DND-41 (cell line): ENCODE data around the gene MYBPHL.

ENCODE experiments used
- ATAC-seq: fragments of 200-7000 bp; cut with Tn5 transposase; 3 replicates; pipeline ENCODE4 v1.9.1; 2021; ENCODE audit warnings: low read depth; ENCODE audit not compliant: insufficient read depth
- DNase-seq: peaks from one replicate; pipeline ENCODE4 v3.0.0-alpha.2; 2020
- H2AFZ ChIP-seq: 2 replicates; pipeline ENCODE4 v1.6.0; 2012; ENCODE audit warnings: low read depth, low read length
- H3K27ac ChIP-seq: 2 replicates; pipeline ENCODE4 v1.5.1; 2012; ENCODE audit warnings: low read length, inconsistent platforms
- H3K27me3 ChIP-seq: fragments of 200-600 bp; sonication (generic); 2 replicates; pipeline ENCODE4 v1.6.0; 2012; ENCODE audit warnings: low read length, mild to moderate bottlenecking, inconsistent platforms; ENCODE audit not compliant: insufficient read depth, poor library complexity
- H3K36me3 ChIP-seq: 2 replicates; pipeline ENCODE4 v1.5.1; 2012; ENCODE audit warnings: low read length, inconsistent platforms; ENCODE audit not compliant: insufficient read depth
- H3K4me1 ChIP-seq: 2 replicates; pipeline ENCODE4 v1.5.1; 2012; ENCODE audit warnings: mild to moderate bottlenecking, low read length; ENCODE audit not compliant: insufficient read depth
- H3K4me2 ChIP-seq: 2 replicates; pipeline ENCODE4 v1.6.0; 2012; ENCODE audit warnings: mild to moderate bottlenecking, moderate library complexity, low read length, inconsistent platforms; ENCODE audit not compliant: insufficient read depth
- H3K4me3 ChIP-seq, 2 experiments: fragments of 200-600 bp in 1 of 2; shearing (Covaris generic) in 1 of 2; 2 replicates each; pipeline ENCODE4 v1.5.1; 2012 to 2016; ENCODE audit warnings: inconsistent platforms in 2 of 2, low read length in 2 of 2, mild to moderate bottlenecking in 2 of 2, low read depth in 1 of 2, moderate library complexity in 1 of 2
- H3K79me2 ChIP-seq: 2 replicates; pipeline ENCODE4 v1.6.0; 2012; ENCODE audit warnings: low read length, inconsistent platforms; ENCODE audit not compliant: insufficient read depth
- H3K9ac ChIP-seq: 2 replicates; pipeline ENCODE4 v1.6.0; 2012; ENCODE audit warnings: low read depth, mild to moderate bottlenecking, inconsistent platforms, low read length, moderate library complexity
- H3K9me3 ChIP-seq: 2 replicates; pipeline ENCODE4 v1.5.1; 2012; ENCODE audit warnings: low read length, moderate library complexity, mild to moderate bottlenecking, inconsistent platforms; ENCODE audit not compliant: insufficient read depth, severe bottlenecking
- H4K20me1 ChIP-seq: 2 replicates; pipeline ENCODE4 v1.6.0; 2012; ENCODE audit warnings: low read length; ENCODE audit not compliant: insufficient read depth
- CTCF ChIP-seq: IDR thresholded peaks from 2 replicates; pipeline ENCODE4 v1.5.1; 2012; ENCODE audit warnings: borderline replicate concordance, low read length, moderate library complexity, mild to moderate bottlenecking; ENCODE audit not compliant: poor library complexity, severe bottlenecking; ENCODE audit errors: extremely low read depth
- EZH2 ChIP-seq: IDR thresholded peaks from 3 replicates; pipeline ENCODE4 v1.6.1; 2012; ENCODE audit warnings: borderline replicate concordance, low read depth, mild to moderate bottlenecking, moderate library complexity, low read length, inconsistent platforms; ENCODE audit not compliant: severe bottlenecking

Gene MYBPHL

GRCh38 chr1:109274533-109275476 is 32.0 kb downstream of the MYBPHL start:
- ATAC-seq = no peak
- Histone ChIP-seq H3K79me2 (no peaks in the 10 kb centered on the region), H4K20me1 (no peaks in the 10 kb centered on the region), H3K9ac (no peak overlapping the region), H3K27ac (no peak overlapping the region), H2AFZ (no peak overlapping the region), H3K4me1 (no peaks in the 10 kb centered on the region), H3K4me3 (no peak overlapping the region), H3K36me3 (peaks cover 18% of the 10 kb centered on the region), H3K4me2 (no peak overlapping the region), H3K27me3 (no peaks in the 10 kb centered on the region), H3K9me3 (no peaks in the 10 kb centered on the region)
- DNase-seq = no peak
- no peak for TF ChIP-seq CTCF
- TF ChIP-seq EZH2 = no peak

- no peaks in the 10 kb centered on the region for H3K9me3 ChIP-seq
- no peaks in the 10 kb centered on the region for H3K79me2 ChIP-seq
- no peak for ATAC-seq
- H3K9ac ChIP-seq = no peak overlapping the region
- H3K4me2 ChIP-seq = no peak overlapping the region
- H2AFZ ChIP-seq = no peak overlapping the region
- H4K20me1 ChIP-seq = no peaks in the 10 kb centered on the region
- H3K27ac ChIP-seq = no peak overlapping the region
- no peaks in the 10 kb centered on the region for H3K27me3 ChIP-seq
- DNase-seq = no peak
- H3K4me1 ChIP-seq = no peaks in the 10 kb centered on the region
- H3K36me3 ChIP-seq = peaks cover 13% of the 10 kb centered on the region
- no peak for TF ChIP-seq EZH2
- TF ChIP-seq CTCF = no peak
- H3K4me3 ChIP-seq = no peak overlapping the region
Observed at GRCh38 chr1:109273570-109274288, 33.1 kb downstream of the MYBPHL start.

- Histone ChIP-seq H3K4me1 (no peaks in the 10 kb centered on the region), H4K20me1 (no peaks in the 10 kb centered on the region), H3K4me3 (no peak overlapping the region), H3K9me3 (no peaks in the 10 kb centered on the region), H3K79me2 (no peaks in the 10 kb centered on the region), H3K27ac (no peak overlapping the region), H2AFZ (no peak overlapping the region), H3K4me2 (no peak overlapping the region), H3K9ac (no peak overlapping the region), H3K27me3 (no peaks in the 10 kb centered on the region), H3K36me3 (peaks cover 5% of the 10 kb centered on the region)
- TF ChIP-seq EZH2 (no peak), CTCF (no peak)
- DNase-seq (no peak), ATAC-seq (no peak)
Observed at GRCh38 chr1:109272831-109273547, 33.8 kb downstream of the MYBPHL start.
